Activated naive CD8-positive, alpha-beta T cell (primary cell): Measurements from ENCODE around the gene SLC22A14.

Experiments
- H3K27ac Mint-ChIP-seq: one replicate; pipeline ENCODE4 v1.8.0; 2021; ENCODE audit warnings: mixed read lengths
- H3K27me3 Mint-ChIP-seq: one replicate; pipeline ENCODE4 v1.8.0; 2021; ENCODE audit warnings: mixed read lengths
- H3K36me3 Mint-ChIP-seq: one replicate; pipeline ENCODE4 v1.8.0; 2021; ENCODE audit warnings: mixed read lengths
- H3K4me1 Mint-ChIP-seq: one replicate; pipeline ENCODE4 v1.8.0; 2021; ENCODE audit warnings: low read depth, mixed read lengths
- H3K4me3 Mint-ChIP-seq: one replicate; pipeline ENCODE4 v1.8.0; 2021; ENCODE audit warnings: mild to moderate bottlenecking, mixed read lengths
- H3K9me3 Mint-ChIP-seq: one replicate; pipeline ENCODE4 v1.8.0; 2021; ENCODE audit warnings: low read depth, mixed read lengths

Gene SLC22A14

DNA sequence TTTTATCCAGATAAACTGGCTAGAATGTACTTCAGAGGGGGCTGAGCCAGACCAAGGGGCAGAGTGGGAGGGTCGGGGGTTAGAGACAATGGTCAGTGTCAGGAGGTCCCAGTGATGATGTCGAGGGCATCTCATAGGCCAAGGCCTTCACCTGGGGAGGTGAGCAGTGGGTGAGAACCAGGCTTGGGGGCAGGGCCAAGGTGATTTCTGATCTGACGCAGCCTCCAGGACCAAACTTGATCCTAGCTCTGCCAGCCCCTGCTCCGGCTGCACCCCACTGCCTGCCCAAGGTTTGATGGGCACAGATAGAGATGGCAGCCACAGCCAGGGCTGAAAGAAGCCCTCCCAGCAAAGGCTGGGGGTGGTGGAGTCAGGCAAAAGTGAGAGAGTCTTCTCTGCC lies 79.4 kb downstream of the SLC22A14 start:
- Mint-ChIP-seq H3K4me1 (peaks cover 2% of the 10 kb centered on the region), H3K4me3 (no peak overlapping the region), H3K27me3 (no peaks in the 10 kb centered on the region), H3K9me3 (no peaks in the 10 kb centered on the region), H3K27ac (no peak overlapping the region), H3K36me3 (peaks cover 9% of the 10 kb centered on the region)

GRCh38 chr3:38362825-38363224 lies 80.7 kb downstream of the SLC22A14 start:
- Mint-ChIP-seq H3K9me3 (no peaks in the 10 kb centered on the region), H3K4me3 (no peak overlapping the region), H3K36me3 (peaks cover 7% of the 10 kb centered on the region), H3K27me3 (no peaks in the 10 kb centered on the region), H3K27ac (no peak overlapping the region), H3K4me1 (peaks cover 2% of the 10 kb centered on the region)

DNA sequence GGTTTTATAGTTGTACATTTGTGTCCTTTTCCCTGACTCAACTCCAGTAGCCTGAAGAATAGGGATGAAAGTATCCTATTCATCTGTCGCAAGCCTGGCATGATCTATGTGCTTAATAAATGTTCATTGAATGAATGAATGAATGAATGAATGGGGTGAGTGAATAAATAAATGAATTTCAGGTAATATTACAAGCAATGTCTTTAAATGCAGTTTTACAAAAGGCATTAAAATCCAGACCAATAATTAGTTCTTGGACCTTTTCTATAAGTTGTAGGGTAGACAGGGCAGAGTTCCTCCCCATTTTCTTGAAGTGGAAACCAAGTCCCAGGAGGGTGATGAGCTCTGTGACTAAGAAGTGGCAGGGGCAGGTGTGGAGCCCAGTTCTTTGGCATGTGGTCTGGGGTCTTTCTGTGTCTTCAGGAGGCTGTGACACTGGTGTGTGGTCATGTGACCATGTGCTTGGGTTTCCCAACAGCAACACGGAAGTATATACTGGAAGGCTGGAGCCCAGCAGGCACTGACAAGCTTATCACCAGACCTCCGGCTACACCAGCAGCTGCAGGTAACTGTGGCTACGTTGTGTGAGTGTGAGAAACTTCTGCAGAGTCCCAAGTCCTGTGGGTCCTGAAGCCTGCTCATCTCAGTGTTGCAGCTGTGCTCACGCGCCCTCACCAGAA lies 82.8 kb downstream of the SLC22A14 start:
- Mint-ChIP-seq H3K4me3 (no peak overlapping the region), H3K4me1 (peaks cover 2% of the 10 kb centered on the region), H3K36me3 (peaks cover 9% of the 10 kb centered on the region), H3K27ac (no peak overlapping the region), H3K9me3 (no peaks in the 10 kb centered on the region), H3K27me3 (no peaks in the 10 kb centered on the region)

GRCh38 chr3:38365469-38366062 lies 83.5 kb downstream of the SLC22A14 start:
- no peaks in the 10 kb centered on the region for H3K9me3 Mint-ChIP-seq
- no peaks in the 10 kb centered on the region for H3K27me3 Mint-ChIP-seq
- H3K27ac Mint-ChIP-seq: no peak overlapping the region
- H3K36me3 Mint-ChIP-seq: peaks cover 5% of the 10 kb centered on the region
- no peak overlapping the region for H3K4me3 Mint-ChIP-seq
- peaks cover 2% of the 10 kb centered on the region for H3K4me1 Mint-ChIP-seq

DNA sequence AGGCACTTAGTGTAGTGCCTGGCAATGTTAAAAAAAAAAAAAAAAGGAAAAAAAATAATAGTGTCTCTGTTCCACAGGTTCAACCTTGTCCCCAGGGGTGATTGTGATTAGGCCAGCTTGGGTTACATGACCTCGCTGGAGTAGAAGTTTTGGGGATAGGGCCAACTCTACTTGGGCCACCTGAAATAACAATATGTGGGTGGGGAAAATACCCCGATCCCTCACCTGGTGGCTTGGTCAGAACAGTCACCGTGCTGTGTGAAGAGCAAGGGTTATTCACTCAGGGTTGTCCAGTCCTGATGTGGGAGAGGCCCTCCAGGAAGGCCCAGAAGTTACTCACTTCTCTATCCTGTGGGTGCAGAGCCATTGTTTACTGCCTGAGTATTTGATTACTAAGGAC lies 84.0 kb downstream of the SLC22A14 start:
- Mint-ChIP-seq H3K4me1 (peaks cover 2% of the 10 kb centered on the region), H3K9me3 (no peaks in the 10 kb centered on the region)

GRCh38 chr3:38367779-38368178 lies 85.7 kb downstream of the SLC22A14 start:
- no peak overlapping the region for H3K4me3 Mint-ChIP-seq
- no peaks in the 10 kb centered on the region for H3K27me3 Mint-ChIP-seq
- H3K4me1 Mint-ChIP-seq: peaks cover 4% of the 10 kb centered on the region
- no peak overlapping the region for H3K27ac Mint-ChIP-seq
- H3K36me3 Mint-ChIP-seq: peaks cover 5% of the 10 kb centered on the region
- H3K9me3 Mint-ChIP-seq: no peaks in the 10 kb centered on the region

More for the DNA sequence above, 84.0 kb downstream of the SLC22A14 start:
- Mint-ChIP-seq H3K27ac (no peak overlapping the region), H3K27me3 (no peaks in the 10 kb centered on the region), H3K4me3 (no peak overlapping the region), H3K36me3 (peaks cover 5% of the 10 kb centered on the region)
